ENCODE measurements around the gene ZCCHC24.
"Not testable (repeated sequence)": the region's sequence is repeated elsewhere in the genome, so short reads cannot be mapped to it uniquely, and the experiment has no call there.

ZCCHC24 gene

GRCh38 chr10:79349072-79349491 is 96.3 kb downstream of the ZCCHC24 start:
- no peak for DNase-seq

- DNase-seq: no peak
Observed at GRCh38 chr10:79348640-79348988, 96.8 kb downstream of the ZCCHC24 start.

- DNase-seq: peak in 17 of 56 donors; percentile 28 to 57 (median 38)
Observed at GRCh38 chr10:79347894-79348639, 97.4 kb downstream of the ZCCHC24 start.

GRCh38 chr10:79347226-79347893 is 98.1 kb downstream of the ZCCHC24 start, which contains the start of gene PPIF:
Gene PPIF, plus strand, starts transcription at chr10:79347469. Its CDS starts 80 bp downstream, at chr10:79347549.
- DNase-seq: peak; percentile 31 to 98 (median 85)

GRCh38 chr10:79346388-79347225 is 98.8 kb downstream of the ZCCHC24 start:
- no peak for DNase-seq

GRCh38 chr10:79346012-79346340 is 99.4 kb downstream of the ZCCHC24 start:
- DNase-seq: no peak

- DNase-seq: peak in 2 of 56 donors; percentile 13 to 29
Observed at GRCh38 chr10:79345241-79346011, 100.0 kb downstream of the ZCCHC24 start.

- DNase-seq: no peak
Observed at GRCh38 chr10:79344502-79345195, 100.8 kb downstream of the ZCCHC24 start.

GRCh38 chr10:79342811-79343561 is 102.4 kb downstream of the ZCCHC24 start:
- DNase-seq: no peak

GRCh38 chr10:79342295-79342761 is 103.1 kb downstream of the ZCCHC24 start:
- DNase-seq: no peak

- DNase-seq: no peak
Observed at GRCh38 chr10:79340646-79341244, 104.7 kb downstream of the ZCCHC24 start.

GRCh38 chr10:79339266-79339665 is 106.2 kb downstream of the ZCCHC24 start:
- no peak for DNase-seq

GRCh38 chr10:79337783-79338469 is 107.5 kb downstream of the ZCCHC24 start:
- not testable (repeated sequence) for DNase-seq

GRCh38 chr10:79336739-79337138 is 108.7 kb downstream of the ZCCHC24 start:
- no peak for DNase-seq

GRCh38 chr10:79336276-79336675 is 109.1 kb downstream of the ZCCHC24 start:
- no peak for DNase-seq

- peak; percentile 26 to 99 (median 91) for DNase-seq
Observed at GRCh38 chr10:79335470-79336235, 109.8 kb downstream of the ZCCHC24 start.

GRCh38 chr10:79335094-79335469 is 110.3 kb downstream of the ZCCHC24 start:
- peak in 52 of 56 donors; percentile 37 to 92 (median 77) for DNase-seq

GRCh38 chr10:79334573-79334972 is 110.9 kb downstream of the ZCCHC24 start:
- DNase-seq: no peak

Measured in amygdala (tissue), 56 donors.